Measurements from ENCODE around the gene FIP1L1.

Gene FIP1L1

DNA sequence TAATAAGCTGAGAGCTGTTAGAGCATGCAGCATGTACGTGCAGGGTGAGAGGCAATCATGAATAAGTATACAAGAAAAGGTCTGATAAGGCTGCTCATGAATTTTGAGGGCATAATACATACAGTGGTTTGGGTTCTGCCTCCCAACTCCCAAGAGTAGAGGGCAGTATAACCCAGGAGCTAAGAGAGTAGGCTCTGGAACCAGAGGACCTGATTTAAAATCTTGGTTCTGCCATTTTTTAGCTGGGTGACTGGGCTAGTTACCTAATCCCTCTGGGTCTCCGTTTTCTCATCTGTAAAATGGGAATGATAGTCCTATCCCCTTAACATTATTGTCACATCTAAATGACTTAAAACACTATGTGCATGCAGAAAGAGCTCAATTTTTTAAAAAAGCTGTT, 128.5 kb downstream of the FIP1L1 start:
- TF ChIP-seq, protein P1, sequence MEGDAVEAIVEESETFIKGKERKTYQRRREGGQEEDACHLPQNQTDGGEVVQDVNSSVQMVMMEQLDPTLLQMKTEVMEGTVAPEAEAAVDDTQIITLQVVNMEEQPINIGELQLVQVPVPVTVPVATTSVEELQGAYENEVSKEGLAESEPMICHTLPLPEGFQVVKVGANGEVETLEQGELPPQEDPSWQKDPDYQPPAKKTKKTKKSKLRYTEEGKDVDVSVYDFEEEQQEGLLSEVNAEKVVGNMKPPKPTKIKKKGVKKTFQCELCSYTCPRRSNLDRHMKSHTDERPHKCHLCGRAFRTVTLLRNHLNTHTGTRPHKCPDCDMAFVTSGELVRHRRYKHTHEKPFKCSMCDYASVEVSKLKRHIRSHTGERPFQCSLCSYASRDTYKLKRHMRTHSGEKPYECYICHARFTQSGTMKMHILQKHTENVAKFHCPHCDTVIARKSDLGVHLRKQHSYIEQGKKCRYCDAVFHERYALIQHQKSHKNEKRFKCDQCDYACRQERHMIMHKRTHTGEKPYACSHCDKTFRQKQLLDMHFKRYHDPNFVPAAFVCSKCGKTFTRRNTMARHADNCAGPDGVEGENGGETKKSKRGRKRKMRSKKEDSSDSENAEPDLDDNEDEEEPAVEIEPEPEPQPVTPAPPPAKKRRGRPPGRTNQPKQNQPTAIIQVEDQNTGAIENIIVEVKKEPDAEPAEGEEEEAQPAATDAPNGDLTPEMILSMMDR (IDR thresholded peaks at IDR 0.05; ENCODE audit: low read depth, low read length), result peak; percentile 22
- no peak for DNase-seq (ENCODE audit: extremely low read depth, low read depth)

DNA sequence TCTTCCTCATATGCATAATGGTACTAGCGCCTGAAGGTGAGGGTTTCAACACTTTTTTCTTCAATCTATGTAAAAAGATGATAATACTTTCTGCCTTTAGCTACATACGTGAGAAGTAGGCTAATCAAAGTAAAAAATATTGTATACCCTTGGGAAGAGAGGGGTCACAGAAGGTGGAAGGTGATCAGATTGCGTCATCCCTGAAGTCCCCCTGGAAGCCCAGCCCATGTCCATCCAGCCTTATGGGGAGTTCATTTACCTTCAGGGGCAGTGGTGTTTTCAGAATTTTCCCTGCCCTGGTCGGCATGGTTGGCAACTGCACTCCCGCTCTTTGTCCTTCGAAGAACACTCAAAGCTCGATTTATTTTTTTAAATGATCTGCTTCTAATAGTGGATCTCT, 129.6 kb downstream of the FIP1L1 start:
- no peak for DNase-seq (ENCODE audit: extremely low read depth, low read depth)
- TF ChIP-seq, protein P1 (IDR thresholded peaks at IDR 0.05; ENCODE audit: low read depth, low read length), result no peak

DNA sequence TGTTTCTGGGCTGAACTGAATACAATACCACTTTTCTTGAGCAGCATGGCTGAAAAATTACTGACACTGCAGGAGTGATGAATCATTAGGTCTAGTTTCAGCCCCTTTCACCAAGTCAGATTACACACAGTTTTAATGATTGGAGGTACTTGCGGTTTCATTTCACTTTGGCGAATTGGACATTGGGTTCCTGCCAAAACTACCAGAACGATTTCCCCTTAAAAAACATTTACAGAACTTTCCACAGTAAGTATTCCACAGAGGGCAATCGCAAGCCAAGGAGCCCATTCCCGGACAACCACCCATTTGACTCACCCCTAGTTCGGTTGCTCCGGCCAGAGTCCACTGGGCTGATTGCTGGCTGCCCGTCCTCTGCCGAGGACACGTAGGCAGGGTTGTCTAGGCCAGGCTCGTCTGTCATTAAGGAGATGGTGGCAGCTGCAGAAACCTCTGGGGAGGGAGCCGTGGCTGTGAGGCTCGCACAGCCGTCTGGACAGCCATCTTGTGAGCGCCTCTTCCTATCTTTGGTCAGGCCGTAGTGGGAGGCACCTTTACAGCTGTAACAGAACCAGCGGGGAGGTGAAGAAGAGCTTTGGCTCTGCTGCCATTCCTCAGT, 130.3 kb downstream of the FIP1L1 start:
- TF ChIP-seq, protein P1 (IDR thresholded peaks at IDR 0.05; ENCODE audit: low read depth, low read length), result no peak
- peak; percentile 68 for DNase-seq (ENCODE audit: extremely low read depth, low read depth)

DNA sequence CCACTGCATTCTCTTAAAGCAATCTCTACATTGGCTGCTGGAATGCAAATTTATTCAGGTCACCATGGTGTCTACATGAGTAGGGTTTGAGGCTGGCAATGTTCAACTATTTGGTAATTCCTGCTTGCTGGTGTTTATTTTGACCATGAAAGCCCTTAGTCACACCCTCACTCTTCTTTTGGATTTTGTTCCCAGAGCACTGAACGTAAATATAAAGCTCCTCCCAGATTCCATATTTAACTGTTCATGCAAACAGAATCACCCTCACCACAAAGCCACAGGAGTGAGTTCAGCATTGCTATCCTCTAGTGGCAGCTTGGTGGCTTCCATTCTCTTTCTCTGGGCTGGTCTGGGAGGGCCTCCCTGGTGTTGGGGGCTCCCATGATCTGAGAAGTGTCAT, 131.0 kb downstream of the FIP1L1 start:
- DNase-seq (ENCODE audit: extremely low read depth, low read depth), result no peak
- TF ChIP-seq, protein P1 (IDR thresholded peaks at IDR 0.05; ENCODE audit: low read depth, low read length), result no peak

DNA sequence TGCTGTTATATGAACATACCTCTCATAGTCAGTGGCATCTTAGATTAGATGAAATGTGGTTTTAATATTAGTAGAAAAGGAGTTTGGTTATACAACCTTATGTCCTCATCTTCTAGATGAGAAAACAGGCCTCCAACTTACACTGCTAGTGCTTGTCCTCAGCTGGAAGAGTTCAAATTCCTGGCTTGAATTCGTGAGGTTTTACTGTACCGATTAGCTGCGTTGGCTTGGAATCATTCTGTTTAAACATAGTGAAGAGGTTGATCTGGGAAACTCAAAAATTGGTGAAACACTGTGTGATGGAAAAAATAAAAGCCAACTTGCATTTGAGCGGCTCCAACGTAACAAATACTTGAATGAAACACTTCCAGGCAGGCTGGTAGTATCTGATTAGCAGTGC, 132.9 kb downstream of the FIP1L1 start:
- no peak for DNase-seq (ENCODE audit: extremely low read depth, low read depth)
- TF ChIP-seq, protein P1 (IDR thresholded peaks at IDR 0.05; ENCODE audit: low read depth, low read length), result no peak
